ENCODE measurements around the gene NHS.

NHS gene

DNA sequence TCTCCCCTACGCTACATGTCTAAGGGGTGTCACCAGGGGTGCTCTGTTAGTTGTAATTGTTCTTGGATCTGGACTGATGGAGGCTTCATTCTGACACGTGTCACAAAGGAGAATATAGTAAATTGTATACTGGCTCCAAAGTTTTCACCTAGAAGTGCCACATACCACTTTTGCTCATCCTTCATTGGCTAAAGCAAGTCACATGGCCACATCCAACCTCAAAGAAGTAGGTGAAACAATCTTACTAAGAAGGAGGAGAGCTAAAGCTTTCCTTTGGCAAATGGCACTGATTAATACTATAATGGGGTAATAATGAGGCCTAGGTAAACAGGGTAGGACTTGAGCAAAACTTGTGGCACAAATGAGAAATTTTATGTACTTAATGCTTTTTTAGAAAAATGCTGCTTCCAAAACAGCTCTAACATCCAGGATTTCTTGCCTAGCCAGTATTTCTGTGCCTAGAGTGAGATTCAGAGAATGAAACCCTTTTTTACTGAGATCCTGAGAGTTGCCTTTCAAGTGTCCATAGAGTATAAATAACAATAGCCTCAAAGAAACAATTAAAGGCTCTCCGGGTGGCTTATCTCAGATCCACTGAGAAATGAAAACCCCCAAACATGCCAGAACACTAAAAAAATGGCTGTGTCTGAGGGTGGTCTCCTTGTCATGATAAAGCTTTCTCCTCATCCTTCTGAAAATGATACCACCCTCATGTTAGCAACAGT lies 34.7 kb downstream of the NHS start:
- no peaks in the 10 kb centered on the region for H3K36me3 ChIP-seq (ENCODE audit: insufficient read depth, low read length)
- peaks cover 21% of the 10 kb centered on the region for H3K4me1 ChIP-seq (ENCODE audit: control insufficient read depth, insufficient read depth, low read length)
- H3K9me3 ChIP-seq (replicated peaks; ENCODE audit: low read length): no peaks in the 10 kb centered on the region
- H3K4me2 ChIP-seq (ENCODE audit: low read length): no peak overlapping the region
- no peak overlapping the region for H3K9ac ChIP-seq (ENCODE audit: low read depth, low read length)
- H3K27me3 ChIP-seq (ENCODE audit: control insufficient read depth, insufficient read depth, low read length): no peaks in the 10 kb centered on the region
- no peak overlapping the region for H3K4me3 ChIP-seq (ENCODE audit: low read length)

GRCh38 chrX:17410651-17411050 lies 35.7 kb downstream of the NHS start:
- H3K36me3 ChIP-seq (ENCODE audit: insufficient read depth, low read length): no peaks in the 10 kb centered on the region
- H3K27me3 ChIP-seq (ENCODE audit: control insufficient read depth, insufficient read depth, low read length): peaks cover 3% of the 10 kb centered on the region
- peaks cover 22% of the 10 kb centered on the region for H3K4me1 ChIP-seq (ENCODE audit: control insufficient read depth, insufficient read depth, low read length)
- H3K9me3 ChIP-seq (replicated peaks; ENCODE audit: low read length): no peaks in the 10 kb centered on the region
- no peak overlapping the region for H3K9ac ChIP-seq (ENCODE audit: low read depth, low read length)
- H3K4me2 ChIP-seq (ENCODE audit: low read length): no peak overlapping the region
- H3K4me3 ChIP-seq (ENCODE audit: low read length): no peak overlapping the region

GRCh38 chrX:17411205-17411604 lies 36.2 kb downstream of the NHS start:
- peaks cover 9% of the 10 kb centered on the region for H3K27me3 ChIP-seq (ENCODE audit: control insufficient read depth, insufficient read depth, low read length)
- no peak overlapping the region for H3K4me2 ChIP-seq (ENCODE audit: low read length)
- no peaks in the 10 kb centered on the region for H3K36me3 ChIP-seq (ENCODE audit: insufficient read depth, low read length)
- no peak overlapping the region for H3K4me3 ChIP-seq (ENCODE audit: low read length)
- H3K9me3 ChIP-seq (replicated peaks; ENCODE audit: low read length): no peaks in the 10 kb centered on the region
- H3K9ac ChIP-seq (ENCODE audit: low read depth, low read length): no peak overlapping the region
- peaks cover 21% of the 10 kb centered on the region for H3K4me1 ChIP-seq (ENCODE audit: control insufficient read depth, insufficient read depth, low read length)

GRCh38 chrX:17412692-17413091 lies 37.7 kb downstream of the NHS start:
- Histone ChIP-seq H3K27me3 (ENCODE audit: control insufficient read depth, insufficient read depth, low read length) (peaks cover 9% of the 10 kb centered on the region), H3K4me1 (ENCODE audit: control insufficient read depth, insufficient read depth, low read length) (peaks cover 21% of the 10 kb centered on the region), H3K36me3 (ENCODE audit: insufficient read depth, low read length) (no peaks in the 10 kb centered on the region), H3K4me3 (ENCODE audit: low read length) (no peak overlapping the region), H3K9ac (ENCODE audit: low read depth, low read length) (no peak overlapping the region), H3K4me2 (ENCODE audit: low read length) (peak overlapping the region; percentile 40), H3K9me3 (replicated peaks; ENCODE audit: low read length) (no peaks in the 10 kb centered on the region)

DNA sequence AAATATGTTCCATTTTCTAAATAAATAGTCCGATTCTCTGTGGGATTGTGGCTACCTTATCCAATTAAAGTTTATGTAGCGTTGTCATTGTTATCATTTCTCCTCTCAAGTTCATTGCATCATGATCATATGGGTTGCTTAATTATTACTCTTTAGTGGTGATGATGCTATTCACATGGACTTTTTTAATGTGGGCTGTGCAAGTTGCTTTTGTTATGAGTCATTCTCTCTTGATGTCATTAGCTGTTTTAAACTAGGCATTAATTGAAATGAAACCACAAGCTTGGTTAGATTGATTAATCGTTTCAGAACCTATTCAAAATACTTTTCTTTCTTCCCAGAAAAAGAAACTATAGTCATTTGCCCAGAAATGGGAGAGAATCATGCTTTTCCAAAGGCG lies 38.2 kb downstream of the NHS start:
- Histone ChIP-seq H3K27me3 (ENCODE audit: control insufficient read depth, insufficient read depth, low read length) (peaks cover 9% of the 10 kb centered on the region), H3K4me2 (ENCODE audit: low read length) (peak overlapping the region; percentile 40), H3K4me3 (ENCODE audit: low read length) (no peak overlapping the region), H3K9ac (ENCODE audit: low read depth, low read length) (no peak overlapping the region), H3K36me3 (ENCODE audit: insufficient read depth, low read length) (no peaks in the 10 kb centered on the region), H3K4me1 (ENCODE audit: control insufficient read depth, insufficient read depth, low read length) (peaks cover 21% of the 10 kb centered on the region), H3K9me3 (replicated peaks; ENCODE audit: low read length) (no peaks in the 10 kb centered on the region)

- no peaks in the 10 kb centered on the region for H3K9me3 ChIP-seq (replicated peaks; ENCODE audit: low read length)
- H3K36me3 ChIP-seq (ENCODE audit: insufficient read depth, low read length): no peaks in the 10 kb centered on the region
- H3K4me2 ChIP-seq (ENCODE audit: low read length): no peak overlapping the region
- H3K4me1 ChIP-seq (ENCODE audit: control insufficient read depth, insufficient read depth, low read length): peaks cover 21% of the 10 kb centered on the region
- no peak overlapping the region for H3K4me3 ChIP-seq (ENCODE audit: low read length)
- H3K9ac ChIP-seq (ENCODE audit: low read depth, low read length): no peak overlapping the region
- peaks cover 11% of the 10 kb centered on the region for H3K27me3 ChIP-seq (ENCODE audit: control insufficient read depth, insufficient read depth, low read length)
These were observed 39.1 kb downstream of the NHS start for GRCh38 chrX:17414027-17414658.

- Histone ChIP-seq H3K4me1 (ENCODE audit: control insufficient read depth, insufficient read depth, low read length) (peaks cover 21% of the 10 kb centered on the region), H3K4me2 (ENCODE audit: low read length) (no peak overlapping the region), H3K4me3 (ENCODE audit: low read length) (no peak overlapping the region), H3K9me3 (replicated peaks; ENCODE audit: low read length) (no peaks in the 10 kb centered on the region), H3K9ac (ENCODE audit: low read depth, low read length) (no peak overlapping the region), H3K36me3 (ENCODE audit: insufficient read depth, low read length) (no peaks in the 10 kb centered on the region), H3K27me3 (ENCODE audit: control insufficient read depth, insufficient read depth, low read length) (peaks cover 11% of the 10 kb centered on the region)
These were observed 39.8 kb downstream of the NHS start for GRCh38 chrX:17414839-17415238.

- H3K9ac ChIP-seq (ENCODE audit: low read depth, low read length): no peak overlapping the region
- no peaks in the 10 kb centered on the region for H3K9me3 ChIP-seq (replicated peaks; ENCODE audit: low read length)
- H3K36me3 ChIP-seq (ENCODE audit: insufficient read depth, low read length): no peaks in the 10 kb centered on the region
- H3K4me1 ChIP-seq (ENCODE audit: control insufficient read depth, insufficient read depth, low read length): peaks cover 21% of the 10 kb centered on the region
- H3K27me3 ChIP-seq (ENCODE audit: control insufficient read depth, insufficient read depth, low read length): peaks cover 11% of the 10 kb centered on the region
- no peak overlapping the region for H3K4me2 ChIP-seq (ENCODE audit: low read length)
- H3K4me3 ChIP-seq (ENCODE audit: low read length): no peak overlapping the region
These were observed 40.3 kb downstream of the NHS start for GRCh38 chrX:17415242-17415810.

GRCh38 chrX:17417372-17417771 lies 42.4 kb downstream of the NHS start:
- no peaks in the 10 kb centered on the region for H3K9me3 ChIP-seq (replicated peaks; ENCODE audit: low read length)
- H3K4me3 ChIP-seq (ENCODE audit: low read length): no peak overlapping the region
- H3K27me3 ChIP-seq (ENCODE audit: control insufficient read depth, insufficient read depth, low read length): peaks cover 11% of the 10 kb centered on the region
- peaks cover 19% of the 10 kb centered on the region for H3K4me1 ChIP-seq (ENCODE audit: control insufficient read depth, insufficient read depth, low read length)
- H3K9ac ChIP-seq (ENCODE audit: low read depth, low read length): no peak overlapping the region
- no peak overlapping the region for H3K4me2 ChIP-seq (ENCODE audit: low read length)
- H3K36me3 ChIP-seq (ENCODE audit: insufficient read depth, low read length): no peaks in the 10 kb centered on the region

DNA sequence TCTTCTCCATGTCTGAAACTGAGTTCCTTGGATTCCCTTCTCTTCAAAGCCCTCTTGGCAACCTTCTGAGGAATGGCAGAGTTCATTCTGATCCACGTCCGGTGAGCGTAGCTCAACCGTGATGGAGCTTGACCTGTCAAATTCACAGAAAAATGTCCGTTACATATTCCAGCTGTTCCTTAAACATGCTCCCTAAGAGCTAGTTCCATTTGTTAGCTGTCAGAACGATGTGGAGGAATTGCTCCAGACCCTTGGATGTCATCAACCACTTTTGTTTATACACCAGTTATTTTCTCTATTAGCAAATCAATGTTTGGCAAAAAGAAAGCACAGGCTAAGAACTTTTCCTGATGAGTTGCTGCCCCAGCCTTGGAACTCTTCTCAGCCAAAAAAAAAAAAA lies 50.1 kb downstream of the NHS start:
- H3K36me3 ChIP-seq (ENCODE audit: insufficient read depth, low read length): no peaks in the 10 kb centered on the region

GRCh38 chrX:17425551-17425950 lies 50.6 kb downstream of the NHS start:
- H3K9ac ChIP-seq (ENCODE audit: low read depth, low read length): no peak overlapping the region
- no peaks in the 10 kb centered on the region for H3K36me3 ChIP-seq (ENCODE audit: insufficient read depth, low read length)
- no peak overlapping the region for H3K4me2 ChIP-seq (ENCODE audit: low read length)
- H3K9me3 ChIP-seq (replicated peaks; ENCODE audit: low read length): no peaks in the 10 kb centered on the region
- no peaks in the 10 kb centered on the region for H3K4me1 ChIP-seq (ENCODE audit: control insufficient read depth, insufficient read depth, low read length)
- H3K27me3 ChIP-seq (ENCODE audit: control insufficient read depth, insufficient read depth, low read length): no peaks in the 10 kb centered on the region
- H3K4me3 ChIP-seq (ENCODE audit: low read length): no peak overlapping the region

More for the DNA sequence above, 50.1 kb downstream of the NHS start:
- no peaks in the 10 kb centered on the region for H3K27me3 ChIP-seq (ENCODE audit: control insufficient read depth, insufficient read depth, low read length)
- H3K9me3 ChIP-seq (replicated peaks; ENCODE audit: low read length): no peaks in the 10 kb centered on the region
- H3K4me2 ChIP-seq (ENCODE audit: low read length): no peak overlapping the region
- no peak overlapping the region for H3K9ac ChIP-seq (ENCODE audit: low read depth, low read length)
- no peaks in the 10 kb centered on the region for H3K4me1 ChIP-seq (ENCODE audit: control insufficient read depth, insufficient read depth, low read length)
- H3K4me3 ChIP-seq (ENCODE audit: low read length): no peak overlapping the region

DNA sequence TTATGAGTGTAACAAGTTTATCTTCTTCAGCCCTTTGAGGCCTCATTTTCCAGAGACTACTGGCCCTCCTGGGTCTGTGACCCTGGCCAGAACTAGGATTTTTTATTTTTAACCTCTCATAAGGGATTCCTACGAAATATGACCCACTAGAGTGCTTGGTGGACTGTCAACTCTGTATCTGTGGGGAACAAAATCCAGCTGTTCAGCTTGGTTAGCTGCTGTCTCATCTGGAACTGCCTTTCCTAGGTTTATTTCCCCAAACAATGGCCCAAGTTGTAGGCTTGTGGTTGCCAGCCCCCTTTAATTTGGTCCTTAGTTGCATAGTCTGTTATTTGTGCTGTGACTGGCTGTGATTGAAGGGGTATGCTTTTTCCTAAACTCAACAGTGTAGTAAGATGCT lies 56.2 kb downstream of the NHS start:
- Histone ChIP-seq H3K4me1 (ENCODE audit: control insufficient read depth, insufficient read depth, low read length) (no peaks in the 10 kb centered on the region), H3K4me2 (ENCODE audit: low read length) (no peak overlapping the region), H3K4me3 (ENCODE audit: low read length) (no peak overlapping the region), H3K9ac (ENCODE audit: low read depth, low read length) (no peak overlapping the region), H3K27me3 (ENCODE audit: control insufficient read depth, insufficient read depth, low read length) (no peaks in the 10 kb centered on the region), H3K9me3 (replicated peaks; ENCODE audit: low read length) (no peaks in the 10 kb centered on the region), H3K36me3 (ENCODE audit: insufficient read depth, low read length) (no peaks in the 10 kb centered on the region)

Measured in skeletal muscle satellite cell (primary cell).